ENCODE results near the gene DIO3.

Gene DIO3

GRCh38 chr14:101577221-101577909 is 16.1 kb downstream of the DIO3 start:
- TF ChIP-seq CTCF (conservative IDR thresholded peaks at IDR 0.05; ENCODE audit: low read length) = no peak
- no peak for DNase-seq (ENCODE audit: low read depth)
- no peak overlapping the region for H3K4me3 ChIP-seq (ENCODE audit: low read length)

- TF ChIP-seq CTCF (conservative IDR thresholded peaks at IDR 0.05; ENCODE audit: low read length) = no peak
- no peak for DNase-seq (ENCODE audit: low read depth)
Observed at GRCh38 chr14:101578489-101578888, 17.2 kb downstream of the DIO3 start.

GRCh38 chr14:101579372-101580080 is 18.2 kb downstream of the DIO3 start:
- no peak for DNase-seq (ENCODE audit: low read depth)
- H3K4me3 ChIP-seq (ENCODE audit: low read length) = no peak overlapping the region
- no peak for TF ChIP-seq CTCF (conservative IDR thresholded peaks at IDR 0.05; ENCODE audit: low read length)

More at GRCh38 chr14:101578489-101578888, 17.2 kb downstream of the DIO3 start:
- no peak overlapping the region for H3K4me3 ChIP-seq (ENCODE audit: low read length)

- no peak for TF ChIP-seq CTCF (conservative IDR thresholded peaks at IDR 0.05; ENCODE audit: low read length)
- no peak for DNase-seq (ENCODE audit: low read depth)
- H3K4me3 ChIP-seq (ENCODE audit: low read length) = no peak overlapping the region
Observed at GRCh38 chr14:101581806-101582205, 20.5 kb downstream of the DIO3 start.

- no peak for DNase-seq (ENCODE audit: low read depth)
- no peak overlapping the region for H3K4me3 ChIP-seq (ENCODE audit: low read length)
- TF ChIP-seq CTCF (conservative IDR thresholded peaks at IDR 0.05; ENCODE audit: low read length) = no peak
Observed at GRCh38 chr14:101582294-101582693, 21.0 kb downstream of the DIO3 start.

GRCh38 chr14:101583006-101583714 is 21.9 kb downstream of the DIO3 start:
- DNase-seq (ENCODE audit: low read depth) = no peak
- no peak overlapping the region for H3K4me3 ChIP-seq (ENCODE audit: low read length)

More at GRCh38 chr14:101583006-101583714, 21.9 kb downstream of the DIO3 start:
- no peak for TF ChIP-seq CTCF (conservative IDR thresholded peaks at IDR 0.05; ENCODE audit: low read length)

Data from AG10803 (cell line).